ENCODE results near the gene TMEM126A.

- no peak for TF ChIP-seq POLR2A (IDR thresholded peaks at IDR 0.05)
- TF ChIP-seq CTCF (IDR thresholded peaks at IDR 0.05) = no peak
Observed at GRCh38 chr11:85698195-85698594, 50.4 kb downstream of the TMEM126A start.

All from lower leg skin (tissue), 3 donors.